CD14-positive monocyte (primary cell): ENCODE data around the gene HOXB5. TPM values are rescaled to one million over a fixed set of nuclear protein-coding genes. Genes with fewer than 3 reads are reported as not detected.
A peak's percentile ranks its signal among the peaks of the same experiment; 100 is the strongest.

ENCODE experiments used
- DNase-seq, 3 donors: peaks; one replicate each; pipeline ENCODE4 v3.0.0-alpha.2; 2011 to 2022
- H2AFZ ChIP-seq: 2 replicates; pipeline ENCODE4 v1.6.0; 2012; ENCODE audit warnings: mild to moderate bottlenecking, low read depth, low read length, inconsistent platforms; ENCODE audit not compliant: insufficient read depth, poor library complexity, severe bottlenecking
- H3K27ac ChIP-seq, 2 donors: 1 replicate in 1 of 2; 2 replicates in 1 of 2; pipeline ENCODE4 v1.5.1; 2012 to 2013; ENCODE audit warnings: low read length in 2 of 2, control low read depth in 1 of 2, inconsistent platforms in 1 of 2, low read depth in 1 of 2, mild to moderate bottlenecking in 1 of 2
- H3K27me3 ChIP-seq, 2 donors: one replicate each; pipeline versions ENCODE4 v1.6.0 to v1.6.1; 2011 to 2013; ENCODE audit warnings: low read length in 2 of 2; ENCODE audit not compliant: control insufficient read depth in 2 of 2, insufficient read depth in 2 of 2
- H3K36me3 ChIP-seq, 2 donors: replicated peaks in 1 of 2; 1 replicate in 1 of 2; 2 replicates in 1 of 2; pipeline versions ENCODE4 v1.5.1 to v1.6.1; 2012 to 2013; ENCODE audit warnings: low read length in 2 of 2, control low read depth in 1 of 2, inconsistent platforms in 1 of 2, mild to moderate bottlenecking in 1 of 2; ENCODE audit not compliant: insufficient read depth in 2 of 2, control insufficient read depth in 1 of 2
- H3K4me1 ChIP-seq, 2 donors: 1 replicate in 1 of 2; 2 replicates in 1 of 2; pipeline versions ENCODE4 v1.5.1 to v1.6.1; 2012 to 2013; ENCODE audit warnings: low read length in 2 of 2, control low read depth in 1 of 2, inconsistent platforms in 1 of 2, mild to moderate bottlenecking in 1 of 2, moderate library complexity in 1 of 2; ENCODE audit not compliant: insufficient read depth in 2 of 2, control insufficient read depth in 1 of 2
- H3K4me2 ChIP-seq: replicated peaks from 2 replicates; pipeline ENCODE3; 2012; ENCODE audit warnings: low read length, moderate library complexity, mild to moderate bottlenecking; ENCODE audit not compliant: poor library complexity, severe bottlenecking; ENCODE audit errors: extremely low read depth
- H3K4me3 ChIP-seq, 3 experiments: fragments of 200-600 bp in 1 of 3; sonication (generic) in 1 of 3; replicated peaks in 1 of 3; 1 replicate in 2 of 3; 2 replicates in 1 of 3; pipeline ENCODE4 v1.5.1; 2011 to 2013; ENCODE audit warnings: low read length in 3 of 3, mild to moderate bottlenecking in 3 of 3, control low read depth in 2 of 3, low read depth in 2 of 3, inconsistent platforms in 1 of 3, moderate library complexity in 1 of 3
- H3K79me2 ChIP-seq: 2 replicates; pipeline ENCODE4 v1.6.0; 2012; ENCODE audit warnings: mild to moderate bottlenecking, control low read depth, inconsistent platforms, low read length, moderate library complexity; ENCODE audit not compliant: insufficient read depth
- H3K9ac ChIP-seq: 2 replicates; pipeline ENCODE4 v1.6.0; 2017; ENCODE audit warnings: low read length, mild to moderate bottlenecking; ENCODE audit not compliant: insufficient read depth, poor library complexity, severe bottlenecking
- H3K9me3 ChIP-seq, 2 donors: replicated peaks in 1 of 2; 1 replicate in 1 of 2; 2 replicates in 1 of 2; pipeline versions ENCODE4 v1.5.1 to v1.6.1; 2012 to 2013; ENCODE audit warnings: low read length in 2 of 2, control low read depth in 1 of 2; ENCODE audit not compliant: control insufficient read depth in 1 of 2, insufficient read depth in 1 of 2
- H4K20me1 ChIP-seq: 2 replicates; pipeline ENCODE4 v1.6.0; 2012; ENCODE audit warnings: mild to moderate bottlenecking, low read length, control low read depth, moderate library complexity; ENCODE audit not compliant: insufficient read depth
- H3K27ac Mint-ChIP-seq, 7 donors: one replicate each; pipeline ENCODE4 v1.8.0; 2020; ENCODE audit warnings: mild to moderate bottlenecking in 7 of 7, mixed read lengths in 7 of 7, moderate library complexity in 6 of 7, inconsistent platforms in 2 of 7
- H3K27me3 Mint-ChIP-seq, 3 donors: one replicate each; pipeline ENCODE4 v1.8.0; 2021 to 2022; ENCODE audit warnings: low read depth in 3 of 3, mild to moderate bottlenecking in 3 of 3, mixed read lengths in 3 of 3, moderate library complexity in 3 of 3, inconsistent platforms in 1 of 3
- H3K36me3 Mint-ChIP-seq, 2 donors: one replicate each; pipeline ENCODE4 v1.8.0; 2020; ENCODE audit warnings: mixed read lengths in 2 of 2, inconsistent platforms in 1 of 2, mild to moderate bottlenecking in 1 of 2
- H3K4me1 Mint-ChIP-seq: one replicate; pipeline ENCODE4 v1.8.0; 2020; ENCODE audit warnings: mild to moderate bottlenecking, mixed read lengths
- H3K4me3 Mint-ChIP-seq, 2 donors: one replicate each; pipeline ENCODE4 v1.8.0; 2020; ENCODE audit warnings: mild to moderate bottlenecking in 2 of 2, mixed read lengths in 2 of 2, moderate library complexity in 1 of 2
- H3K9me3 Mint-ChIP-seq, 7 donors: one replicate each; pipeline ENCODE4 v1.8.0; 2020 to 2022; ENCODE audit warnings: mixed read lengths in 7 of 7, mild to moderate bottlenecking in 6 of 7, moderate library complexity in 6 of 7, inconsistent platforms in 2 of 7
- WGBS: methylation state at CpG from one replicate; pipeline ENCODE4 v1.1.5; 2013; ENCODE audit warnings: missing lambda C conversion rate; ENCODE audit not compliant: insufficient coverage; 5-methylcytosine and 5-hydroxymethylcytosine counted together
- intact Hi-C, 2 donors: fragments of 100-400 bp; cut with micrococcal nuclease; formaldehyde crosslinking; loops; one replicate each; pipeline versions ENCODE4 v1.15.0 to v1.15.1; 2023
- polyA plus RNA-seq, 3 donors: library from polyadenylated mRNA; depleted of rRNA in 1 of 3; unstranded in 2 of 3; stranded (reverse) in 1 of 3; fragments of 300-500 nt in 2 of 3; fragments of >200 nt in 1 of 3; fragmentation: Illumina TruSeq in 2 of 3; gene quantifications; 1 replicate in 2 of 3; 2 replicates in 1 of 3; pipeline ENCODE4 v1.2.3, GENCODE V29; 2012 to 2021
- TF ChIP-seq, protein P1 (sequence below): fragments of 200-600 bp; IDR thresholded peaks from one replicate; pipeline ENCODE4 v1.8.0; 2022; ENCODE audit warnings: antibody characterized with exemption, mild to moderate bottlenecking

The HOXB5 gene
- polyA plus RNA-seq, 3 donors: not detected

DNA sequence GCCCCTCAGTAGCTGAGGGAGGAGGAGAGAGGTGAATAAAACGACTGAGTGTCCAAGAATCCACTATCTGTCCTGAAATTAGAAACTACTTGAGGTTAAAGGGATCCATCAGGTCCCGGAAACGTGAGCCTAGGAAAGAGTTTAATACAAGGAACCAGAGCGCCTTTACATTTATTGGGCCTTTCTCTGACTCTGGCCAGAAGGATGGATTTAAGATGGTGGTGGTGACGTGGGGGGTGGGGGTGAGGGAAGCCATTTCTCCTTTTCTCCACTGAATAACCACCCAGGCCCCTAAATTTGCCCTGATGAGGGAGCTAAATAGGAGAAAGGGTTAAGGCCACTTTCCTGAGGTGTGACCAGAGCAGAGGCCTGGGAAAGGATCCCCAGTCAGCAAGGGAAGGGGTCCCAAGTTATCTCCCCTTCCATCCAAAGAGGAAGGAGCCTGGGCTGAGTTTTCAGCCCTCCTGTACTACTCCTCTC, 33.6 kb upstream of the HOXB5 start:
- Histone ChIP-seq H3K36me3 (no peaks in the 10 kb centered on the region), H3K4me3 (no peak overlapping the region), H3K9me3 (peaks cover 0 to 13% of the 10 kb centered on the region in 2 donors), H3K27me3 (peaks cover 72 to 100% of the 10 kb centered on the region in 2 donors), H3K4me2 (no peak overlapping the region), H2AFZ (no peak overlapping the region), H4K20me1 (no peaks in the 10 kb centered on the region), H3K4me1 (peaks cover 5 to 13% of the 10 kb centered on the region in 2 donors), H3K79me2 (no peaks in the 10 kb centered on the region), H3K27ac (no peak overlapping the region), H3K9ac (no peak overlapping the region)
- H3K9me3 Mint-ChIP-seq: peaks cover 0 to 12% (median 2%) of the 10 kb centered on the region in 7 donors
- no peak for DNase-seq
- H3K27me3 Mint-ChIP-seq: peaks cover 88 to 98% (median 95%) of the 10 kb centered on the region in 3 donors
- peak overlapping the region in 1 of 2 donors; percentile 79 for H3K4me3 Mint-ChIP-seq
- no peaks in the 10 kb centered on the region for H3K36me3 Mint-ChIP-seq
- intact Hi-C loops: no loop called here
- H3K27ac Mint-ChIP-seq: peak overlapping the region in 1 of 7 donors; percentile 5
- WGBS: 60% methylated on average over 2 of the region's 5 CpGs
- TF ChIP-seq, protein P1, sequence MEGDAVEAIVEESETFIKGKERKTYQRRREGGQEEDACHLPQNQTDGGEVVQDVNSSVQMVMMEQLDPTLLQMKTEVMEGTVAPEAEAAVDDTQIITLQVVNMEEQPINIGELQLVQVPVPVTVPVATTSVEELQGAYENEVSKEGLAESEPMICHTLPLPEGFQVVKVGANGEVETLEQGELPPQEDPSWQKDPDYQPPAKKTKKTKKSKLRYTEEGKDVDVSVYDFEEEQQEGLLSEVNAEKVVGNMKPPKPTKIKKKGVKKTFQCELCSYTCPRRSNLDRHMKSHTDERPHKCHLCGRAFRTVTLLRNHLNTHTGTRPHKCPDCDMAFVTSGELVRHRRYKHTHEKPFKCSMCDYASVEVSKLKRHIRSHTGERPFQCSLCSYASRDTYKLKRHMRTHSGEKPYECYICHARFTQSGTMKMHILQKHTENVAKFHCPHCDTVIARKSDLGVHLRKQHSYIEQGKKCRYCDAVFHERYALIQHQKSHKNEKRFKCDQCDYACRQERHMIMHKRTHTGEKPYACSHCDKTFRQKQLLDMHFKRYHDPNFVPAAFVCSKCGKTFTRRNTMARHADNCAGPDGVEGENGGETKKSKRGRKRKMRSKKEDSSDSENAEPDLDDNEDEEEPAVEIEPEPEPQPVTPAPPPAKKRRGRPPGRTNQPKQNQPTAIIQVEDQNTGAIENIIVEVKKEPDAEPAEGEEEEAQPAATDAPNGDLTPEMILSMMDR: no peak
- H3K4me1 Mint-ChIP-seq: peaks cover 8% of the 10 kb centered on the region

DNA sequence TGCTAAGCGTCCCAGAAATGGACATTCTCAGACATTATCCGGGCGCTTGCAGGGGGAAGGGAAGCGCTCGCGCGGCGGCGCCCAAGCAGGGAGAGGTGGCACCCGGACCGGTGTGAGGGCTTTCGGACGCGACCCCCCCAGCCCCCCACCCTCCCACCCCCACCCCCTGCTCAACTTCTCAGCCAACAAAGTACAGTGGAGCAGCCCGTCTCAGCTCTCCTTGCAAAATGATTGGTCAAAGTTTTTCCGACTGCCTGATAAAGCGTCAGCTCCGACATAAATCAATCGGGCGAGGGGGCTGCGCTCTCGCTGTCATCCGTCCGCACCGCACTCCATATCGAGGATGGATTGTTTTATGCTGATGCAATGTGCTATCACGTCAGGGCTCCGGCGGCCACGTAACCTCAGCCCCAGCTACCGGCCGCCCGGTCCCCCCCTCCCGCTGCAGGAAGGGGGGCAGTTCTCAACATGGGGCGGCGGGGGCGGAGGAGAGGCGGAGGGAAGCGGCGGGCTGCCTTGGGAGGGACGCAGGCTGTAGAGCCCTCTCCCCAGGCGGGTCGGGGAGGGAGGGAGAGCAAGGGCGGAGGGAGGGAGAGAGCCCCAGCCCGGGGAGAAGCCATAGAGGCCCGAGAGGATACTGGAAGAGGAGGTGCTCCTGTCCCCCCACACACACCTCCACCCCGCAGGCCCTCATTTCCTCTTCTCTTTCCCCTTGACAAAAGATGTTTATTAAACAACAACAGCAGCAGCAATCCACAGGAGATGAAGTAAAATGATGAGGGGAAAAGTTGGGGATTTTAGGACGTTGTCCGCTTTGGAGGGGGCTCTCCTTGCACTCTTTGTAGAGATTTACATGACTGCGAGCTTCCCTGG, 32.9 kb upstream of the HOXB5 start, which contains the start of gene HOXB9:
HOXB9 (minus strand) TSS at position 114 of the 873 bp plus-strand sequence; CDS start at position 25, 89 bp downstream.
- Histone ChIP-seq H3K79me2 (no peaks in the 10 kb centered on the region), H3K36me3 (no peaks in the 10 kb centered on the region), H3K4me2 (peak within 1 kb of the TSS; percentile 42), H3K9me3 (peaks cover 0 to 14% of the 10 kb centered on the region in 2 donors), H3K27me3 (peaks cover 72 to 100% of the 10 kb centered on the region in 2 donors), H3K4me1 (peaks cover 5 to 13% of the 10 kb centered on the region in 2 donors), H4K20me1 (no peaks in the 10 kb centered on the region), H3K9ac (no peak within 1 kb of the TSS), H2AFZ (peak within 1 kb of the TSS; percentile 11), H3K27ac (no peak within 1 kb of the TSS), H3K4me3 (peak within 1 kb of the TSS in 1 of 3 experiments; percentile 46)
- TF ChIP-seq, protein P1: no peak
- intact Hi-C loops: no loop called here
- H3K4me3 Mint-ChIP-seq: peak within 1 kb of the TSS; percentile 68 to 88
- H3K27ac Mint-ChIP-seq: peak within 1 kb of the TSS in 1 of 7 donors; percentile 31
- peaks cover 8% of the 10 kb centered on the region for H3K4me1 Mint-ChIP-seq
- peaks cover 0 to 12% (median 2%) of the 10 kb centered on the region in 7 donors for H3K9me3 Mint-ChIP-seq
- H3K36me3 Mint-ChIP-seq: no peaks in the 10 kb centered on the region
- DNase-seq: no peak
- 3% methylated on average over 26 of the region's 50 CpGs for WGBS
- H3K27me3 Mint-ChIP-seq: peaks cover 88 to 98% (median 95%) of the 10 kb centered on the region in 3 donors
